OCI-LY1 (cell line): ENCODE measurements around the gene GNG12.

ENCODE experiments used
- H2AFZ ChIP-seq: fragments of 200-600 bp; sonication (generic), shearing (Covaris generic); 2 replicates; pipeline ENCODE4 v1.6.0; 2014; ENCODE audit warnings: antibody characterized with exemption, mild to moderate bottlenecking, low read length
- H3F3A ChIP-seq: fragments of 200-600 bp; sonication (generic), shearing (Covaris generic); 2 replicates; pipeline ENCODE4 v1.6.0; 2014; ENCODE audit warnings: mild to moderate bottlenecking, antibody characterized with exemption, low read length, moderate library complexity; ENCODE audit not compliant: insufficient read depth
- H3K27ac ChIP-seq: fragments of 200-600 bp; sonication (generic); 2 replicates; pipeline ENCODE4 v1.5.1; 2014; ENCODE audit warnings: low read length, mixed run types, mild to moderate bottlenecking, low read depth; ENCODE audit not compliant: poor library complexity, severe bottlenecking
- H3K27me3 ChIP-seq: fragments of 200-600 bp; sonication (generic); 2 replicates; pipeline ENCODE4 v1.6.0; 2014; ENCODE audit warnings: antibody characterized with exemption, mild to moderate bottlenecking, low read length, moderate library complexity; ENCODE audit not compliant: insufficient read depth
- H3K36me3 ChIP-seq: fragments of 200-600 bp; sonication (generic); 2 replicates; pipeline ENCODE4 v1.6.1; 2014; ENCODE audit warnings: mild to moderate bottlenecking, antibody characterized with exemption, low read length, moderate library complexity, mixed read lengths; ENCODE audit not compliant: insufficient read depth
- H3K4me1 ChIP-seq: fragments of 200-600 bp; sonication (generic); 2 replicates; pipeline ENCODE4 v1.5.1; 2014; ENCODE audit warnings: mild to moderate bottlenecking, low read length, moderate library complexity; ENCODE audit not compliant: insufficient read depth, severe bottlenecking
- H3K4me2 ChIP-seq: fragments of 200-600 bp; sonication (generic), shearing (Covaris generic); 2 replicates; pipeline ENCODE4 v1.6.1; 2014; ENCODE audit warnings: low read length
- H3K4me3 ChIP-seq: fragments of 200-600 bp; sonication (generic); 2 replicates; pipeline ENCODE4 v1.5.1; 2014; ENCODE audit warnings: low read length, low read depth, mild to moderate bottlenecking, mixed read lengths; ENCODE audit not compliant: poor library complexity, severe bottlenecking
- H3K79me2 ChIP-seq: fragments of 200-600 bp; shearing (Covaris generic); 2 replicates; pipeline ENCODE4 v1.6.1; 2016; ENCODE audit warnings: mixed run types, low read length, mixed read lengths; ENCODE audit not compliant: insufficient read depth
- H3K9ac ChIP-seq: fragments of 200-600 bp; sonication (generic), shearing (Covaris generic); 2 replicates; pipeline ENCODE4 v1.6.1; 2014; ENCODE audit warnings: mild to moderate bottlenecking, low read length, mixed read lengths
- H3K9me2 ChIP-seq: fragments of 200-600 bp; sonication (generic), shearing (Covaris generic); 2 replicates; pipeline ENCODE4 v1.6.1; 2014; ENCODE audit warnings: low read depth, mild to moderate bottlenecking, low read length, mixed read lengths
- H3K9me3 ChIP-seq: fragments of 200-600 bp; shearing (Covaris generic); 2 replicates; pipeline ENCODE4 v1.6.1; 2014; ENCODE audit warnings: low read length, mixed read lengths
- H4K20me1 ChIP-seq: fragments of 200-600 bp; sonication (generic), shearing (Covaris generic); 2 replicates; pipeline ENCODE4 v1.6.0; 2016; ENCODE audit warnings: mild to moderate bottlenecking, low read length; ENCODE audit not compliant: insufficient read depth
- CTCF ChIP-seq: fragments of 200-600 bp; sonication (generic), shearing (Covaris generic); IDR thresholded peaks from 2 replicates; pipeline ENCODE4 v1.5.1; 2017; ENCODE audit warnings: mild to moderate bottlenecking, antibody characterized with exemption, low read length, moderate library complexity, mixed read lengths
- EZH2 ChIP-seq: fragments of 200-600 bp; sonication (generic), shearing (Covaris generic); IDR thresholded peaks from 2 replicates; pipeline ENCODE4 v1.8.0; 2017; ENCODE audit warnings: borderline replicate concordance, mixed run types, mild to moderate bottlenecking, antibody characterized with exemption, low read length, moderate library complexity, mixed read lengths

Gene GNG12

GRCh38 chr1:67745875-67746698 lies 87.2 kb downstream of the GNG12 start:
- Histone ChIP-seq H2AFZ (no peak overlapping the region), H3K4me1 (peaks cover 86% of the 10 kb centered on the region), H3K36me3 (no peaks in the 10 kb centered on the region), H4K20me1 (no peaks in the 10 kb centered on the region), H3K27me3 (no peaks in the 10 kb centered on the region), H3K9ac (no peak overlapping the region), H3K4me3 (no peak overlapping the region), H3K79me2 (no peaks in the 10 kb centered on the region), H3K27ac (no peak overlapping the region), H3K4me2 (no peak overlapping the region), H3F3A (no peaks in the 10 kb centered on the region), H3K9me3 (no peaks in the 10 kb centered on the region), H3K9me2 (no peaks in the 10 kb centered on the region)
- TF ChIP-seq EZH2 (no peak), CTCF (no peak)

- Histone ChIP-seq H3K9me2 (no peaks in the 10 kb centered on the region), H2AFZ (no peak overlapping the region), H3K36me3 (no peaks in the 10 kb centered on the region), H3K4me2 (peak overlapping the region; percentile 66), H3K4me3 (peak overlapping the region; percentile 54), H3K27me3 (no peaks in the 10 kb centered on the region), H3K9ac (peak overlapping the region; percentile 65), H3K9me3 (no peaks in the 10 kb centered on the region), H3F3A (no peaks in the 10 kb centered on the region), H4K20me1 (no peaks in the 10 kb centered on the region), H3K27ac (peak overlapping the region; percentile 84), H3K4me1 (peaks cover 76% of the 10 kb centered on the region), H3K79me2 (no peaks in the 10 kb centered on the region)
- TF ChIP-seq EZH2, result no peak
- no peak; the same call in 1 of the 2 replicates for TF ChIP-seq CTCF
These were observed 90.1 kb downstream of the GNG12 start for GRCh38 chr1:67743072-67743725.

GRCh38 chr1:67741736-67742135 lies 91.5 kb downstream of the GNG12 start:
- Histone ChIP-seq H3K9me2 (no peaks in the 10 kb centered on the region), H2AFZ (no peak overlapping the region), H3K4me2 (peak overlapping the region; percentile 15; the same call in 1 of the 2 replicates), H3K27ac (peak overlapping the region; percentile 84), H3F3A (no peaks in the 10 kb centered on the region), H3K79me2 (no peaks in the 10 kb centered on the region), H3K36me3 (no peaks in the 10 kb centered on the region), H3K9ac (no peak overlapping the region; the same call in 1 of the 2 replicates), H3K4me3 (no peak overlapping the region), H3K27me3 (no peaks in the 10 kb centered on the region), H4K20me1 (no peaks in the 10 kb centered on the region), H3K9me3 (no peaks in the 10 kb centered on the region), H3K4me1 (peaks cover 81% of the 10 kb centered on the region)
- TF ChIP-seq CTCF, result no peak
- TF ChIP-seq EZH2, result no peak
